ENCODE measurements around the gene RASGEF1C.

Gene RASGEF1C

GRCh38 chr5:180206993-180207392 is 2.0 kb downstream of the RASGEF1C start:
- no peak for TF ChIP-seq CTCF (IDR thresholded peaks at IDR 0.05; ENCODE audit: low read depth, low read length)
- no peak overlapping the region for H3K4me3 ChIP-seq (replicated peaks in 1 of 2; ENCODE audit: low read depth in 2 of 2, low read length in 2 of 2)
- no peak for DNase-seq (ENCODE audit: low read depth in 2 of 2)

GRCh38 chr5:180205916-180206315 is 3.1 kb downstream of the RASGEF1C start:
- no peak for DNase-seq (ENCODE audit: low read depth in 2 of 2)
- no peak overlapping the region for H3K4me3 ChIP-seq (replicated peaks in 1 of 2; ENCODE audit: low read depth in 2 of 2, low read length in 2 of 2)
- TF ChIP-seq CTCF (IDR thresholded peaks at IDR 0.05; ENCODE audit: low read depth, low read length) = no peak

- H3K4me3 ChIP-seq (replicated peaks in 1 of 2; ENCODE audit: low read depth in 2 of 2, low read length in 2 of 2) = no peak overlapping the region
- TF ChIP-seq CTCF (IDR thresholded peaks at IDR 0.05; ENCODE audit: low read depth, low read length) = no peak
- DNase-seq (ENCODE audit: low read depth in 2 of 2) = no peak
Observed at GRCh38 chr5:180204276-180204819, 4.7 kb downstream of the RASGEF1C start.

GRCh38 chr5:180202939-180203573 is 6.0 kb downstream of the RASGEF1C start:
- peak in 1 of 2 donors; percentile 11 for DNase-seq (ENCODE audit: low read depth in 2 of 2)
- H3K4me3 ChIP-seq (replicated peaks in 1 of 2; ENCODE audit: low read depth in 2 of 2, low read length in 2 of 2) = no peak overlapping the region
- TF ChIP-seq CTCF (IDR thresholded peaks at IDR 0.05; ENCODE audit: low read depth, low read length) = no peak

- DNase-seq (ENCODE audit: low read depth in 2 of 2) = peak; percentile 26 to 47
- TF ChIP-seq CTCF (IDR thresholded peaks at IDR 0.05; ENCODE audit: low read depth, low read length) = peak; percentile 28
- no peak overlapping the region for H3K4me3 ChIP-seq (replicated peaks in 1 of 2; ENCODE audit: low read depth in 2 of 2, low read length in 2 of 2)
Observed at GRCh38 chr5:180201051-180201987, 7.7 kb downstream of the RASGEF1C start.

GRCh38 chr5:180199390-180199789 is 9.6 kb downstream of the RASGEF1C start:
- DNase-seq (ENCODE audit: low read depth in 2 of 2) = no peak
- TF ChIP-seq CTCF (IDR thresholded peaks at IDR 0.05; ENCODE audit: low read depth, low read length) = no peak
- H3K4me3 ChIP-seq (replicated peaks in 1 of 2; ENCODE audit: low read depth in 2 of 2, low read length in 2 of 2) = no peak overlapping the region

Measured in cardiac fibroblast (primary cell).